ENCODE results near the gene HYKK.
"Not testable (repeated sequence)": the region's sequence is repeated elsewhere in the genome, so short reads cannot be mapped to it uniquely, and the experiment has no call there.

HYKK gene

DNA sequence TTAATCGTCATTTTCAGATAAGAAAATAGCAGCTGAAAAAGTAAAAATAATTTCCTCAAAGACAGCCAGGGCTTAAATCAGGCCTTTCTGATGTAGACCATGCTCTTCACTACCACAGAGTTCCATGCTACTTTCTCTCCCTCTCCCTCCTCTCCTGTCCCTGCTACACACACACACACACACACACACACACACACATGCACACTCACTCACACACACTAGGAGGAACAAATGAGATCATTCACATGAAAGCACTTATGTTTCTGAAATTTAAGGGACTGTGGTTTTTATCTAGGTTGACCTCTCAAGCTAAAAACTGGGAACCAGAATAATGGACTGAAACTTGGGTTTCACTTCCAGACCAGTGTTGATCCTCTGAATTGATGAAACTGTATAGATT is 28.8 kb downstream of the HYKK start:
- H3K36me3 ChIP-seq (replicated peaks) = no peaks in the 10 kb centered on the region
- no peak for DNase-seq
- H3K27ac ChIP-seq = no peak overlapping the region
- H3K4me3 ChIP-seq (ENCODE audit: low read depth, low read length) = no peak overlapping the region
- in situ Hi-C loops (cut with HindIII; ENCODE audit: low pct_ligation_motif_present, low sequenced_read_pairs) = no loop called here
- H3K27me3 ChIP-seq (replicated peaks) = no peaks in the 10 kb centered on the region
- TF ChIP-seq, protein P1, sequence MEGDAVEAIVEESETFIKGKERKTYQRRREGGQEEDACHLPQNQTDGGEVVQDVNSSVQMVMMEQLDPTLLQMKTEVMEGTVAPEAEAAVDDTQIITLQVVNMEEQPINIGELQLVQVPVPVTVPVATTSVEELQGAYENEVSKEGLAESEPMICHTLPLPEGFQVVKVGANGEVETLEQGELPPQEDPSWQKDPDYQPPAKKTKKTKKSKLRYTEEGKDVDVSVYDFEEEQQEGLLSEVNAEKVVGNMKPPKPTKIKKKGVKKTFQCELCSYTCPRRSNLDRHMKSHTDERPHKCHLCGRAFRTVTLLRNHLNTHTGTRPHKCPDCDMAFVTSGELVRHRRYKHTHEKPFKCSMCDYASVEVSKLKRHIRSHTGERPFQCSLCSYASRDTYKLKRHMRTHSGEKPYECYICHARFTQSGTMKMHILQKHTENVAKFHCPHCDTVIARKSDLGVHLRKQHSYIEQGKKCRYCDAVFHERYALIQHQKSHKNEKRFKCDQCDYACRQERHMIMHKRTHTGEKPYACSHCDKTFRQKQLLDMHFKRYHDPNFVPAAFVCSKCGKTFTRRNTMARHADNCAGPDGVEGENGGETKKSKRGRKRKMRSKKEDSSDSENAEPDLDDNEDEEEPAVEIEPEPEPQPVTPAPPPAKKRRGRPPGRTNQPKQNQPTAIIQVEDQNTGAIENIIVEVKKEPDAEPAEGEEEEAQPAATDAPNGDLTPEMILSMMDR (IDR thresholded peaks at IDR 0.05; ENCODE audit: low read depth, low read length, missing control alignments) = no peak

DNA sequence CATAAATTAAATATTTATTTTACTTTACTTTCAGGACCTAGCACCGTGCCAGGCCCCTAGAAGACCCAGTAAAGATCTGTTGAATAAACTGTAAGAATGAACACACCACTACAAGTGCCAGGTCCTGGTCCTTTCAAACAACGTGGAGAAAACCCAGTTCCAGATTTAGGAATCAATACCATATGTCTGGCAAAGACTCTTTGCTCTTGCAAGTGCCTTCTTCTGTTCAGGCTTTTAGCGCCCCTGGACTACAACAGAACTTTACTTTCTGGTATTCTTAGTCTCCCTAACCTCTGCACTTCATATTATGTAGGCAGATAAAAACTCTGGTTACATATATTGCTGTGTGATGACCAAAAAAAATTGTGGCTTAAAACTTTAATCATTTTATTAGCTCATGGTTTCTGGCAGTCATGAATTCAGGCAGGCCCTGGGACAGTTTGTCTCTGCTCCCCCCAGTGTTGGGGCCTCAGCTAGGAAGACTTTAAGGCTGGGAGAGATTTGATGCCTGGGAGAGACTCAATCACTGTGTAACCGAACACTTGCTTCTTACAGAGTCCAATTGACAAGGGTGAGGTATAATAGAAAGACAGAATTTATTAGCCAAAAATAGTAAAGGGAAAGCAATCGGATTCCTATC is 30.0 kb downstream of the HYKK start:
- no peaks in the 10 kb centered on the region for H3K27me3 ChIP-seq (replicated peaks)
- in situ Hi-C loops (cut with HindIII; ENCODE audit: low pct_ligation_motif_present, low sequenced_read_pairs) = no loop called here
- H3K4me3 ChIP-seq (ENCODE audit: low read depth, low read length) = no peak overlapping the region
- DNase-seq = no peak
- TF ChIP-seq, protein P1 (IDR thresholded peaks at IDR 0.05; ENCODE audit: low read depth, low read length, missing control alignments) = no peak
- peaks cover 2% of the 10 kb centered on the region for H3K36me3 ChIP-seq (replicated peaks)
- H3K27ac ChIP-seq = no peak overlapping the region

DNA sequence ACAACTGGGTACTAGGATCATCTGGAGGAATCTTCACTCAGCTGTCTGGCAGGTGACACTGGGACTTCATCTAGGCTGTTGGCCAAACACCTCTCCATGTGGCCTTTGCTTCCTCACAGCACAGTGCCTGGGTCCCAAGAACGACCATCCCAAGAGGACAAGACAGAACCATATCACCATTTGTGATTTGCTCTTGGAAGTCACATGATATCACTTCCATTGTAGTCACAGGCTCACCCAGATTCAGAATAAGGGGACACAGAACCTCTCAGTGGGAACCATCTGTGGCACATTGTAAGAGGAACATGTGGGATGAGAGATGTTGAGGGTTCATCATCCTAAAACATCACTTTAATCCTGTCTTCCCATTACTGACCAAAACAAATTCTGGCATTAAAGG is 31.0 kb downstream of the HYKK start:
- H3K36me3 ChIP-seq (replicated peaks) = peaks cover 10% of the 10 kb centered on the region
- in situ Hi-C loops (cut with HindIII; ENCODE audit: low pct_ligation_motif_present, low sequenced_read_pairs) = no loop called here
- no peak for DNase-seq
- no peaks in the 10 kb centered on the region for H3K27me3 ChIP-seq (replicated peaks)
- no peak overlapping the region for H3K4me3 ChIP-seq (ENCODE audit: low read depth, low read length)
- TF ChIP-seq, protein P1 (IDR thresholded peaks at IDR 0.05; ENCODE audit: low read depth, low read length, missing control alignments) = no peak
- no peak overlapping the region for H3K27ac ChIP-seq

DNA sequence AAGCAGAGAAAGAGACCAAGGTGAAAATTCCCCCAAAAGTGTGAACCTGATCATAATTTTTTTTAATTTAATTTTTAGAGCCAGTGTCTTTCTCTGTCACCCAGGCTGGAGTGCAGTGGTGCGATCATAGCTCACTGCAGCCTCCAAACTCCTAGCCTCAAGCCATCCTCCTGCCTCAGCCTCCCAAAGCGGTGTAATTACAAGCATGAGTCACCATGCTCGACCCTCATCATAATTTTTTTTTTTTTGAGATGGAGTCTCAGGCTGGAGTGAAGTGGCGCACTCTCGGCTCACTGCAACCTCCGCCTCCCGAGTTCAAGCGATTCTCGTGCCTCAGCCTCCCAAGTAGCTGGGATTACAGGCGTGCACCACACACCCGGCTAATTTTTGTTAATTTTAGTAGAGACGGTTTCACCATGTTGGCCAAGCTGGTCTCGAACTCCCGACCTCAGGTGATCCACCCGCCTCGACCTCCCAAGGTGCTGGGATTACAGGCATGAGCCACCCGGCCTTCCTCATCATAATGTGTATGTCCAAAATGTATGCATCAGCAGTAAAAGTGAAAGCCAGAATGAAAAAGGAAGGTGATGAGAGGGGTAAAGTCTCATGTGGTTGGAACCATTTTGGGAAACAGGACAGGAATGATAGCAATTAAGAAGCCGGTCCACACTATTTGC is 32.2 kb downstream of the HYKK start:
- H3K36me3 ChIP-seq (replicated peaks) = peaks cover 15% of the 10 kb centered on the region
- DNase-seq = peak; percentile 1
- peak overlapping the region; percentile 96 for H3K27ac ChIP-seq
- in situ Hi-C loops (cut with HindIII; ENCODE audit: low pct_ligation_motif_present, low sequenced_read_pairs); H3K27me3 ChIP-seq (replicated peaks): not testable (repeated sequence)
- peak overlapping the region; percentile 90 for H3K4me3 ChIP-seq (ENCODE audit: low read depth, low read length)

DNA sequence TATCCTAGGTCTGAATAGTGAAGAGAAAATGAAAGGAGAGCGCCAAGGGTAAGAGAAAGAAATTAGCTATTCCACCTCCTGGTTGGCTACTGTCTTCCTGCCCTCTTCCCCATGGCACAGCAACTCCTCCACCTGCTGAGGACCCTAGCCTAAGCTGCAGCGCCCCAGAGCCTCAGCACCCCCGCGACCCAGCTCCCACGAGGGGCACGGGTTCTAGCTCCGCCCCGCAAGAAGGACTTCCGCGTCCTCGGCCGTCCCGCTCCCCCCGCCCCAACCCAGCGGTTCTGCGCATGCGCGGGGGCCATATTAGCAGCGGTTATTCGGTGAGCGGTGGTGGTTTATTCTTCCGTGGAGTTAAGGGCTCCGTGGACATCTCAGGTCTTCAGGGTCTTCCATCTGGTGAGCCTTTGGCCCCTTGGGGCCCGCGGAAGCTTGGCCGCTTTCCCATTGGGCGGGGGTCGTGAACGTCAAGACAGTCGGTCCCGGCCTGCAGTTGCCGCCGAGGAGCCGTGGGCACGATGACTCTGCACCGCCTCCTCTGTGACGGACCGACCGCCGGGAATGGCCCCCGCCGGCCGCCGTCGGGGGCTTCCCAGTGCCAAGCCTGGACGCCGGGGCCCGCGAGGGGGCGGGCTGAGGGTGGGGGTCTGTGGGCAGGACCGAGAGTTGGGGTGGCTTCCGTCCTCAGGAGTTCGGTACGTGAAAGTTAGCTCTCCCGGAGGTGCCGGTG is 32.9 kb downstream of the HYKK start, which contains the start of gene PSMA4:
Gene PSMA4, plus strand, starts transcription at position 304 of the 730 bp plus-strand sequence. CDS start 1,484 bp downstream, outside the sequence.
- in situ Hi-C loops (cut with HindIII; ENCODE audit: low pct_ligation_motif_present, low sequenced_read_pairs) = no loop called here
- TF ChIP-seq, protein P1 (IDR thresholded peaks at IDR 0.05; ENCODE audit: low read depth, low read length, missing control alignments) = peak; percentile 5
- DNase-seq = peak; percentile 77
- Histone ChIP-seq H3K27ac (peak within 1 kb of the TSS; percentile 96), H3K27me3 (replicated peaks) (no peaks in the 10 kb centered on the region), H3K36me3 (replicated peaks) (peaks cover 21% of the 10 kb centered on the region), H3K4me3 (ENCODE audit: low read depth, low read length) (peak within 1 kb of the TSS; percentile 90)

Data from brain microvascular endothelial cell (primary cell).